GM23338 (cell line): ENCODE data around the gene DACH1. TPM values are rescaled to one million over a fixed set of nuclear protein-coding genes. Genes with fewer than 3 reads are reported as not detected.

ENCODE experiments used
- ATAC-seq: fragments of 200-7000 bp; cut with Tn5 transposase; 3 replicates; pipeline ENCODE4 v1.9.1; 2020
- DNase-seq: peaks from one replicate; pipeline ENCODE4 v3.0.0-alpha.2; 2015; ENCODE audit warnings: low spot score
- H2AFZ ChIP-seq: fragments of 200-600 bp; sonication (generic); 2 replicates; pipeline ENCODE4 v1.8.0; 2016; ENCODE audit warnings: antibody characterized with exemption, mild to moderate bottlenecking, moderate library complexity
- H3F3A ChIP-seq: fragments of 200-600 bp; sonication (generic); replicated peaks from 2 replicates; pipeline ENCODE4 v1.8.0; 2017; ENCODE audit warnings: antibody characterized with exemption, mixed run types, low read depth
- H3K27ac ChIP-seq: fragments of 200-600 bp; sonication (generic); 2 replicates; pipeline ENCODE4 v1.6.1; 2016; ENCODE audit warnings: low read depth
- H3K27me3 ChIP-seq: fragments of 200-600 bp; sonication (generic); 2 replicates; pipeline ENCODE4 v1.8.0; 2016; ENCODE audit warnings: mild to moderate bottlenecking, mixed run types, moderate library complexity; ENCODE audit not compliant: insufficient read depth
- H3K36me3 ChIP-seq: fragments of 200-600 bp; sonication (generic); 2 replicates; pipeline ENCODE4 v1.8.0; 2016; ENCODE audit warnings: mild to moderate bottlenecking; ENCODE audit not compliant: insufficient read depth
- H3K4me1 ChIP-seq: fragments of 200-600 bp; sonication (generic); 2 replicates; pipeline ENCODE4 v1.8.0; 2016; ENCODE audit warnings: mild to moderate bottlenecking, moderate library complexity; ENCODE audit not compliant: insufficient read depth
- H3K4me2 ChIP-seq: fragments of 200-600 bp; sonication (generic); 2 replicates; pipeline ENCODE4 v1.7.1; 2017; ENCODE audit warnings: mixed run types
- H3K4me3 ChIP-seq: fragments of 200-600 bp; sonication (generic); 2 replicates; pipeline ENCODE4 v1.6.1; 2016; ENCODE audit warnings: mixed run types
- H3K79me2 ChIP-seq: fragments of 200-600 bp; sonication (generic); replicated peaks from 2 replicates; pipeline ENCODE4 v1.8.0; 2017; ENCODE audit warnings: mild to moderate bottlenecking; ENCODE audit not compliant: insufficient read depth
- H3K9me2 ChIP-seq: fragments of 200-600 bp; sonication (generic); 2 replicates; pipeline ENCODE4 v1.8.0; 2017; ENCODE audit not compliant: insufficient read depth
- H4K20me1 ChIP-seq: fragments of 200-600 bp; sonication (generic); replicated peaks from 2 replicates; pipeline ENCODE4 v1.8.0; 2017; ENCODE audit warnings: mild to moderate bottlenecking; ENCODE audit not compliant: insufficient read depth
- H3K27ac Mint-ChIP-seq: 2 replicates; pipeline ENCODE4 v1.8.0; 2020; ENCODE audit warnings: inconsistent platforms, mild to moderate bottlenecking, moderate library complexity, mixed read lengths
- H3K27me3 Mint-ChIP-seq: 3 replicates; pipeline ENCODE4 v1.8.0; 2022; ENCODE audit warnings: low read depth, mild to moderate bottlenecking, moderate library complexity, mixed read lengths, inconsistent platforms; ENCODE audit not compliant: insufficient read depth, poor library complexity
- H3K36me3 Mint-ChIP-seq: 3 replicates; pipeline ENCODE4 v1.8.0; 2021; ENCODE audit warnings: low read depth, mild to moderate bottlenecking, inconsistent platforms, moderate library complexity, mixed read lengths
- H3K4me1 Mint-ChIP-seq: 3 replicates; pipeline ENCODE4 v1.8.0; 2020; ENCODE audit warnings: mild to moderate bottlenecking, inconsistent platforms, mixed read lengths
- H3K4me3 Mint-ChIP-seq: 3 replicates; pipeline ENCODE4 v1.8.0; 2021; ENCODE audit warnings: moderate library complexity, mild to moderate bottlenecking, inconsistent platforms, mixed read lengths
- H3K9me3 Mint-ChIP-seq: 3 replicates; pipeline ENCODE4 v1.8.0; 2020; ENCODE audit warnings: moderate library complexity, mild to moderate bottlenecking, inconsistent platforms, mixed read lengths
- CREB1 ChIP-seq: fragments of 250-450 bp; sonication (Bioruptor Pico); IDR thresholded peaks from 2 replicates; pipeline ENCODE4 v1.5.0; 2020; ENCODE audit warnings: low read depth, mild to moderate bottlenecking, moderate library complexity
- EZH2phosphoT487 ChIP-seq: fragments of 200-600 bp; sonication (generic); IDR thresholded peaks from one replicate; pipeline ENCODE4 v1.8.1; 2018; ENCODE audit warnings: antibody characterized with exemption; ENCODE audit not compliant: unreplicated experiment
- POLR2AphosphoS5 ChIP-seq: IDR thresholded peaks from 2 replicates; pipeline ENCODE4 v1.6.1; 2016; ENCODE audit warnings: antibody characterized with exemption, low read depth
- ZNF331 ChIP-seq: fragments of 250-450 bp; sonication (Bioruptor Pico); IDR thresholded peaks from 2 replicates; pipeline ENCODE4 v1.5.0; 2020; ENCODE audit warnings: low read depth, mild to moderate bottlenecking, moderate library complexity
- polyA plus RNA-seq: library from polyadenylated mRNA; unstranded; fragments of >200 nt; fragmentation: Nextera tagmentation; extraction: Ambion mirVana; gene quantifications from 2 replicates; pipeline ENCODE4 v1.2.1, GENCODE V29; 2016
- total RNA-seq: library from RNA; depleted of rRNA; stranded (reverse); fragments of >200 nt; shearing (Covaris generic); gene quantifications from 2 replicates; pipeline ENCODE4 v1.2.3, GENCODE V29; 2014
- TF ChIP-seq, protein P1 (sequence below): fragments of 250-450 bp; sonication (Bioruptor Pico); IDR thresholded peaks from 2 replicates; pipeline ENCODE4 v1.5.0; 2020; ENCODE audit warnings: mild to moderate bottlenecking, moderate library complexity
- TF ChIP-seq, protein P2 (sequence below), 2 experiments: fragments of 200-600 bp in 1 of 2; sonication (generic) in 1 of 2; conservative IDR thresholded peaks; 2 replicates each; pipeline versions ENCODE4 v1.5.1 to v1.6.1; 2016 to 2017; ENCODE audit warnings: antibody characterized with exemption in 2 of 2, low read depth in 2 of 2, mild to moderate bottlenecking in 2 of 2, moderate library complexity in 1 of 2
- TF ChIP-seq, protein P3 (sequence below): IDR thresholded peaks from one replicate; pipeline ENCODE4 v1.6.1; 2018; ENCODE audit warnings: antibody characterized with exemption; ENCODE audit not compliant: unreplicated experiment

DACH1 gene
- total and polyA plus RNA-seq, 2 experiments from 2014 or later = 0.45 to 0.57 TPM

DNA sequence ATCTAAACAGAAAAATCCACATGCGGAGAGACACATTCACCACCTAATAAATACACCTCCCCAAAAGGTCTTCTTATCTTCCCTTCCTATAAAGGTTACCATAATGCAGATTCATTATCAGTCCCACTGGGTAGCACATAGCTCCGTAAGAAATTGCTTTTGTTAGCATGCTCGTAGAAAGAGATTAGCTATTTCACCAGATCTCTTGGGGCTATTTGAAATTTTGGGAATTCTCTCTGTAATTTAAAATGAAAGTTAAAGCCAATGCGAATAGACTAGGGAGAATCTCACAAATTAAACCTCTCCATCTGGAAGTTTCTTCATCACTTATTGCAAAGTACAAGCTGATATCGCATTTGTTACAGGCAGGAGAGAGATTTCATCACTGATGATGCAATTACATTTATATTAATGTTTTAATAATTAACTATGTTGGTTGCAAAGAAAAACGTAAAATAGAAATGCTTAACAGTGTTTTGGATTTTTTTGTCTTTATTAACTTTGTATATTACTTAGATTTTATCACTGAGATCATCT lies 12.9 kb upstream of the DACH1 start (continued):
- TF ChIP-seq, protein P1, sequence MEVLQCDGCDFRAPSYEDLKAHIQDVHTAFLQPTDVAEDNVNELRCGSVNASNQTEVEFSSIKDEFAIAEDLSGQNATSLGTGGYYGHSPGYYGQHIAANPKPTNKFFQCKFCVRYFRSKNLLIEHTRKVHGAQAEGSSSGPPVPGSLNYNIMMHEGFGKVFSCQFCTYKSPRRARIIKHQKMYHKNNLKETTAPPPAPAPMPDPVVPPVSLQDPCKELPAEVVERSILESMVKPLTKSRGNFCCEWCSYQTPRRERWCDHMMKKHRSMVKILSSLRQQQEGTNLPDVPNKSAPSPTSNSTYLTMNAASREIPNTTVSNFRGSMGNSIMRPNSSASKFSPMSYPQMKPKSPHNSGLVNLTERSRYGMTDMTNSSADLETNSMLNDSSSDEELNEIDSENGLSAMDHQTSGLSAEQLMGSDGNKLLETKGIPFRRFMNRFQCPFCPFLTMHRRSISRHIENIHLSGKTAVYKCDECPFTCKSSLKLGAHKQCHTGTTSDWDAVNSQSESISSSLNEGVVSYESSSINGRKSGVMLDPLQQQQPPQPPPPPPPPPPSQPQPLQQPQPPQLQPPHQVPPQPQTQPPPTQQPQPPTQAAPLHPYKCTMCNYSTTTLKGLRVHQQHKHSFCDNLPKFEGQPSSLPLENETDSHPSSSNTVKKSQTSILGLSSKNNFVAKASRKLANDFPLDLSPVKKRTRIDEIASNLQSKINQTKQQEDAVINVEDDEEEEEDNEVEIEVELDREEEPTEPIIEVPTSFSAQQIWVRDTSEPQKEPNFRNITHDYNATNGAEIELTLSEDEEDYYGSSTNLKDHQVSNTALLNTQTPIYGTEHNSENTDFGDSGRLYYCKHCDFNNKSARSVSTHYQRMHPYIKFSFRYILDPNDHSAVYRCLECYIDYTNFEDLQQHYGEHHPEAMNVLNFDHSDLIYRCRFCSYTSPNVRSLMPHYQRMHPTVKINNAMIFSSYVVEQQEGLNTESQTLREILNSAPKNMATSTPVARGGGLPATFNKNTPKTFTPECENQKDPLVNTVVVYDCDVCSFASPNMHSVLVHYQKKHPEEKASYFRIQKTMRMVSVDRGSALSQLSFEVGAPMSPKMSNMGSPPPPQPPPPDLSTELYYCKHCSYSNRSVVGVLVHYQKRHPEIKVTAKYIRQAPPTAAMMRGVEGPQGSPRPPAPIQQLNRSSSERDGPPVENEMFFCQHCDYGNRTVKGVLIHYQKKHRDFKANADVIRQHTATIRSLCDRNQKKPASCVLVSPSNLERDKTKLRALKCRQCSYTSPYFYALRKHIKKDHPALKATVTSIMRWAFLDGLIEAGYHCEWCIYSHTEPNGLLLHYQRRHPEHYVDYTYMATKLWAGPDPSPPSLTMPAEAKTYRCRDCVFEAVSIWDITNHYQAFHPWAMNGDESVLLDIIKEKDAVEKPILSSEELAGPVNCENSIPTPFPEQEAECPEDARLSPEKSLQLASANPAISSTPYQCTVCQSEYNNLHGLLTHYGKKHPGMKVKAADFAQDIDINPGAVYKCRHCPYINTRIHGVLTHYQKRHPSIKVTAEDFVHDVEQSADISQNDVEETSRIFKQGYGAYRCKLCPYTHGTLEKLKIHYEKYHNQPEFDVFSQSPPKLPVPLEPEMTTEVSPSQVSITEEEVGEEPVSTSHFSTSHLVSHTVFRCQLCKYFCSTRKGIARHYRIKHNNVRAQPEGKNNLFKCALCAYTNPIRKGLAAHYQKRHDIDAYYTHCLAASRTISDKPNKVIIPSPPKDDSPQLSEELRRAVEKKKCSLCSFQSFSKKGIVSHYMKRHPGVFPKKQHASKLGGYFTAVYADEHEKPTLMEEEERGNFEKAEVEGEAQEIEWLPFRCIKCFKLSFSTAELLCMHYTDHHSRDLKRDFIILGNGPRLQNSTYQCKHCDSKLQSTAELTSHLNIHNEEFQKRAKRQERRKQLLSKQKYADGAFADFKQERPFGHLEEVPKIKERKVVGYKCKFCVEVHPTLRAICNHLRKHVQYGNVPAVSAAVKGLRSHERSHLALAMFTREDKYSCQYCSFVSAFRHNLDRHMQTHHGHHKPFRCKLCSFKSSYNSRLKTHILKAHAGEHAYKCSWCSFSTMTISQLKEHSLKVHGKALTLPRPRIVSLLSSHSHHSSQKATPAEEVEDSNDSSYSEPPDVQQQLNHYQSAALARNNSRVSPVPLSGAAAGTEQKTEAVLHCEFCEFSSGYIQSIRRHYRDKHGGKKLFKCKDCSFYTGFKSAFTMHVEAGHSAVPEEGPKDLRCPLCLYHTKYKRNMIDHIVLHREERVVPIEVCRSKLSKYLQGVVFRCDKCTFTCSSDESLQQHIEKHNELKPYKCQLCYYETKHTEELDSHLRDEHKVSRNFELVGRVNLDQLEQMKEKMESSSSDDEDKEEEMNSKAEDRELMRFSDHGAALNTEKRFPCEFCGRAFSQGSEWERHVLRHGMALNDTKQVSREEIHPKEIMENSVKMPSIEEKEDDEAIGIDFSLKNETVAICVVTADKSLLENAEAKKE (CRISPR knock-in tag) = no peak
- no peak for TF ChIP-seq ZNF331 (CRISPR knock-in tag)
- no peak for TF ChIP-seq CREB1 (CRISPR knock-in tag)

DNA sequence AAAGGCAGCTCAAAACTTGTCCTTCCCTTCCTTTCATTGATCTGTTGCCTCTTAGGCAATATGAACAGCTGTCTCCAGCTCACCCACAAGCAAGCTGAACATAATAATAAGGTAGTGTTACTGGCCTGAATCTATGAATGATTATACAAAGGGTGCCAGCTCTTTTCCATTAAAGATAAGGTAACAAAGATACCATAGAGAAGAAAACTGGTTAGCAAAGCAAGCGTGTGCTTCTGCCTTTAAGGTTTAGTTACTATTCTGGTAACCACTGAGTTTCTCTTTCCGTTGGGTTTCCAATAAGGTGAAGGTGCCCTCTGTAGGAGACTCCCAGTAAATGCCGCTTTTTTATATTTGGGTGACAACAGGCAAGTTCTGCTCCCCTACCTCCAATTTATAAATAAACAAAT lies 12.1 kb upstream of the DACH1 start:
- Mint-ChIP-seq H3K27ac (no peak overlapping the region), H3K27me3 (no peaks in the 10 kb centered on the region), H3K9me3 (peaks cover 17% of the 10 kb centered on the region; the same call in 2 of the 3 replicates), H3K4me1 (peaks cover 37% of the 10 kb centered on the region), H3K36me3 (peaks cover 6% of the 10 kb centered on the region), H3K4me3 (no peak overlapping the region)
- Histone ChIP-seq H3F3A (no peaks in the 10 kb centered on the region), H3K27ac (no peak overlapping the region), H2AFZ (no peak overlapping the region), H3K79me2 (no peaks in the 10 kb centered on the region), H3K4me1 (peaks cover 19% of the 10 kb centered on the region), H4K20me1 (no peaks in the 10 kb centered on the region), H3K4me3 (no peak overlapping the region), H3K27me3 (no peaks in the 10 kb centered on the region), H3K9me2 (no peaks in the 10 kb centered on the region), H3K36me3 (no peaks in the 10 kb centered on the region), H3K4me2 (no peak overlapping the region)
- peak; percentile 81 for DNase-seq
- TF ChIP-seq EZH2phosphoT487 (no peak), POLR2AphosphoS5 (no peak), ZNF331 (CRISPR knock-in tag) (no peak)
- TF ChIP-seq, protein P2, sequence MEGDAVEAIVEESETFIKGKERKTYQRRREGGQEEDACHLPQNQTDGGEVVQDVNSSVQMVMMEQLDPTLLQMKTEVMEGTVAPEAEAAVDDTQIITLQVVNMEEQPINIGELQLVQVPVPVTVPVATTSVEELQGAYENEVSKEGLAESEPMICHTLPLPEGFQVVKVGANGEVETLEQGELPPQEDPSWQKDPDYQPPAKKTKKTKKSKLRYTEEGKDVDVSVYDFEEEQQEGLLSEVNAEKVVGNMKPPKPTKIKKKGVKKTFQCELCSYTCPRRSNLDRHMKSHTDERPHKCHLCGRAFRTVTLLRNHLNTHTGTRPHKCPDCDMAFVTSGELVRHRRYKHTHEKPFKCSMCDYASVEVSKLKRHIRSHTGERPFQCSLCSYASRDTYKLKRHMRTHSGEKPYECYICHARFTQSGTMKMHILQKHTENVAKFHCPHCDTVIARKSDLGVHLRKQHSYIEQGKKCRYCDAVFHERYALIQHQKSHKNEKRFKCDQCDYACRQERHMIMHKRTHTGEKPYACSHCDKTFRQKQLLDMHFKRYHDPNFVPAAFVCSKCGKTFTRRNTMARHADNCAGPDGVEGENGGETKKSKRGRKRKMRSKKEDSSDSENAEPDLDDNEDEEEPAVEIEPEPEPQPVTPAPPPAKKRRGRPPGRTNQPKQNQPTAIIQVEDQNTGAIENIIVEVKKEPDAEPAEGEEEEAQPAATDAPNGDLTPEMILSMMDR (conservative IDR thresholded peaks at IDR 0.05; ENCODE audit: low read depth in 2 of 2) = peak; percentile 69 to 70
- TF ChIP-seq, protein P3, sequence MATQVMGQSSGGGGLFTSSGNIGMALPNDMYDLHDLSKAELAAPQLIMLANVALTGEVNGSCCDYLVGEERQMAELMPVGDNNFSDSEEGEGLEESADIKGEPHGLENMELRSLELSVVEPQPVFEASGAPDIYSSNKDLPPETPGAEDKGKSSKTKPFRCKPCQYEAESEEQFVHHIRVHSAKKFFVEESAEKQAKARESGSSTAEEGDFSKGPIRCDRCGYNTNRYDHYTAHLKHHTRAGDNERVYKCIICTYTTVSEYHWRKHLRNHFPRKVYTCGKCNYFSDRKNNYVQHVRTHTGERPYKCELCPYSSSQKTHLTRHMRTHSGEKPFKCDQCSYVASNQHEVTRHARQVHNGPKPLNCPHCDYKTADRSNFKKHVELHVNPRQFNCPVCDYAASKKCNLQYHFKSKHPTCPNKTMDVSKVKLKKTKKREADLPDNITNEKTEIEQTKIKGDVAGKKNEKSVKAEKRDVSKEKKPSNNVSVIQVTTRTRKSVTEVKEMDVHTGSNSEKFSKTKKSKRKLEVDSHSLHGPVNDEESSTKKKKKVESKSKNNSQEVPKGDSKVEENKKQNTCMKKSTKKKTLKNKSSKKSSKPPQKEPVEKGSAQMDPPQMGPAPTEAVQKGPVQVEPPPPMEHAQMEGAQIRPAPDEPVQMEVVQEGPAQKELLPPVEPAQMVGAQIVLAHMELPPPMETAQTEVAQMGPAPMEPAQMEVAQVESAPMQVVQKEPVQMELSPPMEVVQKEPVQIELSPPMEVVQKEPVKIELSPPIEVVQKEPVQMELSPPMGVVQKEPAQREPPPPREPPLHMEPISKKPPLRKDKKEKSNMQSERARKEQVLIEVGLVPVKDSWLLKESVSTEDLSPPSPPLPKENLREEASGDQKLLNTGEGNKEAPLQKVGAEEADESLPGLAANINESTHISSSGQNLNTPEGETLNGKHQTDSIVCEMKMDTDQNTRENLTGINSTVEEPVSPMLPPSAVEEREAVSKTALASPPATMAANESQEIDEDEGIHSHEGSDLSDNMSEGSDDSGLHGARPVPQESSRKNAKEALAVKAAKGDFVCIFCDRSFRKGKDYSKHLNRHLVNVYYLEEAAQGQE = no peak
- ATAC-seq = peak; percentile 65
